ENCODE data around the gene GABPA.

The GABPA gene

GRCh38 chr21:25813917-25814316 lies 79.1 kb downstream of the GABPA start:
- DNase-seq: no peak

- DNase-seq: no peak
Measured at GRCh38 chr21:25818121-25818520, 83.3 kb downstream of the GABPA start.

GRCh38 chr21:25818551-25818950 lies 83.8 kb downstream of the GABPA start:
- no peak for DNase-seq
